ENCODE measurements around the gene IFT122. TPM values are rescaled to one million over a fixed set of nuclear protein-coding genes. Genes with fewer than 3 reads are reported as not detected.
A peak's percentile ranks its signal among the peaks of the same experiment; 100 is the strongest.

IFT122 gene
- total RNA-seq, 1 donor from 2014 or later: 17.7 TPM

DNA sequence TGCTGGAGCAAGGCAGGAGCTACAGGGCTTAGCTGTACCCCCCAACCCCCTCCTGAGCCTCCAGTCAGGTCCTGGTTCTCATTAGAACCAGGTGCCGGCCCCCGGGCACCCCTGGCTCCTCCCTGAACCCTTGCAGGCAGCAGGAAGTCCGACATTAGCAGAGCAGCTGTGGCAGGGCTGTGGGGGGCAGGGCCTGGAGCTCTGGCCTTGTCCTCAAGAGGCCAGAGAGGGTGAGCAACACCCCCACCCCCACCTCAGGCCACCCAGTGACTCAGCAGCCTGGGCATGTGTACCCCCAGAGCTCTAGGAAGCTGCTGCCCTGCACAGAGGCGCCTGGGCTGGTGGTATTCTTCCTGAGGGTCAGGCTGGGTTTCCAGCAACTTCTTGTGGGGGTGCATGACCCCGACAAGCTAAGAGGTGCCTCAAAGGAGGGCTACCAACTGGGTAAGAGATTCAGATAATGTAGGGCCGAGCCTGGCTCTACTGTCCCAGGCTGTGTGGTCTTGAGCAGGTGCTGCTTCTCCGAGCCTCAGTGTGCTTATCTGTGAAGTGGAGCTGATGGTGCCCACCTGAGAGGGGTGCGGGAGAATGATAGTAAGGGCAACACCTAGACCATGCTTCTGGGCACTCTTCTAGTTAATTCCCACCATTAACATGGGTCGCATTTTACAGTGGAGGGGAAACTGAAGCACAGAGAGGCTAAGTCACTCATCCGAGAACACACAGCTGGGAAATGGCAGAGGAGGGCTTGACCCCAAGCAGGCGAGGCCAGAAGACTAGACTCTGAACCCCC lies 118.9 kb downstream of the IFT122 start:
- Mint-ChIP-seq H3K4me1 (ENCODE audit: low read depth, unreplicated experiment) (peaks cover 41% of the 10 kb centered on the region), H3K9me3 (ENCODE audit: unreplicated experiment) (no peaks in the 10 kb centered on the region), H3K4me3 (ENCODE audit: unreplicated experiment) (no peak overlapping the region), H3K27me3 (ENCODE audit: low read depth, unreplicated experiment) (no peaks in the 10 kb centered on the region), H3K36me3 (ENCODE audit: low read depth, unreplicated experiment) (peaks cover 21% of the 10 kb centered on the region), H3K27ac (ENCODE audit: unreplicated experiment) (peak overlapping the region; percentile 86)
- Histone ChIP-seq H3K79me2 (ENCODE audit: insufficient read depth, low read length) (no peaks in the 10 kb centered on the region), H3K27ac (ENCODE audit: low read depth, low read length) (peak overlapping the region; percentile 6), H3K4me3 (ENCODE audit: insufficient read depth, low read depth, low read length) (no peak overlapping the region), H3K27me3 (ENCODE audit: insufficient read depth, low read length) (no peaks in the 10 kb centered on the region), H3K9ac (ENCODE audit: low read length) (peak overlapping the region; percentile 4), H3K4me2 (ENCODE audit: low read length) (peak overlapping the region; percentile 42), H2AFZ (ENCODE audit: low read depth, low read length) (no peak overlapping the region), H3K36me3 (ENCODE audit: insufficient read depth, low read length) (no peaks in the 10 kb centered on the region), H4K20me1 (ENCODE audit: insufficient read depth, low read length) (no peaks in the 10 kb centered on the region), H3K9me3 (ENCODE audit: insufficient read depth, low read depth, low read length) (no peaks in the 10 kb centered on the region), H3K4me1 (ENCODE audit: insufficient read depth, low read length) (peaks cover 40% of the 10 kb centered on the region)
- DNase-seq (ENCODE audit: low read depth) (peak; percentile 59), FAIRE-seq (no peak)
- TF ChIP-seq EZH2 (IDR thresholded peaks at IDR 0.05; ENCODE audit: insufficient read depth, low read length): no peak
- TF ChIP-seq, protein P1, sequence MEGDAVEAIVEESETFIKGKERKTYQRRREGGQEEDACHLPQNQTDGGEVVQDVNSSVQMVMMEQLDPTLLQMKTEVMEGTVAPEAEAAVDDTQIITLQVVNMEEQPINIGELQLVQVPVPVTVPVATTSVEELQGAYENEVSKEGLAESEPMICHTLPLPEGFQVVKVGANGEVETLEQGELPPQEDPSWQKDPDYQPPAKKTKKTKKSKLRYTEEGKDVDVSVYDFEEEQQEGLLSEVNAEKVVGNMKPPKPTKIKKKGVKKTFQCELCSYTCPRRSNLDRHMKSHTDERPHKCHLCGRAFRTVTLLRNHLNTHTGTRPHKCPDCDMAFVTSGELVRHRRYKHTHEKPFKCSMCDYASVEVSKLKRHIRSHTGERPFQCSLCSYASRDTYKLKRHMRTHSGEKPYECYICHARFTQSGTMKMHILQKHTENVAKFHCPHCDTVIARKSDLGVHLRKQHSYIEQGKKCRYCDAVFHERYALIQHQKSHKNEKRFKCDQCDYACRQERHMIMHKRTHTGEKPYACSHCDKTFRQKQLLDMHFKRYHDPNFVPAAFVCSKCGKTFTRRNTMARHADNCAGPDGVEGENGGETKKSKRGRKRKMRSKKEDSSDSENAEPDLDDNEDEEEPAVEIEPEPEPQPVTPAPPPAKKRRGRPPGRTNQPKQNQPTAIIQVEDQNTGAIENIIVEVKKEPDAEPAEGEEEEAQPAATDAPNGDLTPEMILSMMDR (IDR thresholded peaks at IDR 0.05; ENCODE audit: insufficient read depth, low read depth, low read length): no peak

DNA sequence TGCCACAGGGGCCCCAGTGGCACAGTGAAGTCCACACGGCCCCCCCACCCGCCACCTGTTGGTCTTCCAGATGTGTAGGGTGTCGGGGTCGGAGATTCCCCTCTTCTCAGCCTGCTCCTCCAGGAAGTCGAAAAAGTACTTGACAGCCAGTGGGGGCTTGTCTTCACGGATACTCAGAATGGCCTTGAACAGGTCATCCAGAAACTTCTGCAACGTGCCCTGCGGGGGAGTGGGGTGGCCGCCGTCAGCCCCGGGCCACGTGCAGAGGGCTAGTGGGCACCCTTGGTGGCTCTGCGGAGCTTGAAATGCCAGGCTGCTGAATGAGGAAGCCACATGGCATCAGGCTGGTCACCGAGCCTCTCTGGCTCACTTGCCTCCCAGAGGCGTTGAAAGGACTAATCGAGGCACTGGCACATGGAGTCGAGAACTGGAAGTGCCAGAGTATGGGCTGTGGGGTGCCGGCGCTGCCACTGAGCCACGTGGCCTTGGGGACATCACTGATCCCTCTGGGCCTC lies 119.6 kb downstream of the IFT122 start:
- Histone ChIP-seq H3K9ac (ENCODE audit: low read length) (no peak overlapping the region), H3K27me3 (ENCODE audit: insufficient read depth, low read length) (no peaks in the 10 kb centered on the region), H3K4me2 (ENCODE audit: low read length) (no peak overlapping the region), H3K79me2 (ENCODE audit: insufficient read depth, low read length) (no peaks in the 10 kb centered on the region), H4K20me1 (ENCODE audit: insufficient read depth, low read length) (no peaks in the 10 kb centered on the region), H2AFZ (ENCODE audit: low read depth, low read length) (no peak overlapping the region), H3K9me3 (ENCODE audit: insufficient read depth, low read depth, low read length) (no peaks in the 10 kb centered on the region), H3K4me3 (ENCODE audit: insufficient read depth, low read depth, low read length) (no peak overlapping the region), H3K27ac (ENCODE audit: low read depth, low read length) (no peak overlapping the region), H3K4me1 (ENCODE audit: insufficient read depth, low read length) (peaks cover 40% of the 10 kb centered on the region), H3K36me3 (ENCODE audit: insufficient read depth, low read length) (no peaks in the 10 kb centered on the region)
- no peaks in the 10 kb centered on the region for H3K27me3 Mint-ChIP-seq (ENCODE audit: low read depth, unreplicated experiment)
- H3K4me3 Mint-ChIP-seq (ENCODE audit: unreplicated experiment): no peak overlapping the region
- no peak overlapping the region for H3K27ac Mint-ChIP-seq (ENCODE audit: unreplicated experiment)
- H3K36me3 Mint-ChIP-seq (ENCODE audit: low read depth, unreplicated experiment): peaks cover 22% of the 10 kb centered on the region
- no peak for TF ChIP-seq EZH2 (IDR thresholded peaks at IDR 0.05; ENCODE audit: insufficient read depth, low read length)
- TF ChIP-seq, protein P1 (IDR thresholded peaks at IDR 0.05; ENCODE audit: insufficient read depth, low read depth, low read length): no peak
- FAIRE-seq (no peak), DNase-seq (ENCODE audit: low read depth) (no peak)
- no peaks in the 10 kb centered on the region for H3K9me3 Mint-ChIP-seq (ENCODE audit: unreplicated experiment)
- peaks cover 34% of the 10 kb centered on the region for H3K4me1 Mint-ChIP-seq (ENCODE audit: low read depth, unreplicated experiment)
